Measurements from ENCODE around the gene CYRIA.

Gene CYRIA

GRCh38 chr2:16635791-16636699 lies 29.6 kb downstream of the CYRIA start:
- no peak overlapping the region for H3K4me3 ChIP-seq (ENCODE audit: low read depth in 1 of 2, low read length in 1 of 2)
- H3K36me3 ChIP-seq, result peaks cover 37% of the 10 kb centered on the region
- H3K27ac ChIP-seq, result peak overlapping the region; percentile 11
- H3K9me3 ChIP-seq, result no peaks in the 10 kb centered on the region
- H3K4me1 ChIP-seq (ENCODE audit: control insufficient read depth in 1 of 2, insufficient read depth in 1 of 2, low read depth in 1 of 2, low read length in 1 of 2), result peaks cover 10 to 16% of the 10 kb centered on the region in 2 experiments
- peaks cover 17% of the 10 kb centered on the region for H3K27me3 ChIP-seq
- no peak for TF ChIP-seq CTCF (IDR thresholded peaks at IDR 0.05)

GRCh38 chr2:16633621-16634430 lies 31.8 kb downstream of the CYRIA start:
- Histone ChIP-seq H3K9me3 (no peaks in the 10 kb centered on the region), H3K4me3 (ENCODE audit: low read depth in 1 of 2, low read length in 1 of 2) (no peak overlapping the region), H3K27ac (no peak overlapping the region), H3K36me3 (peaks cover 24% of the 10 kb centered on the region), H3K27me3 (peaks cover 17% of the 10 kb centered on the region), H3K4me1 (ENCODE audit: control insufficient read depth in 1 of 2, insufficient read depth in 1 of 2, low read depth in 1 of 2, low read length in 1 of 2) (peaks cover 30 to 38% of the 10 kb centered on the region in 2 experiments)
- TF ChIP-seq CTCF (IDR thresholded peaks at IDR 0.05), result no peak

- TF ChIP-seq CTCF (IDR thresholded peaks at IDR 0.05), result no peak
- H3K27ac ChIP-seq, result no peak overlapping the region
- H3K36me3 ChIP-seq, result peaks cover 14% of the 10 kb centered on the region
- peaks cover 37 to 50% of the 10 kb centered on the region in 2 experiments for H3K4me1 ChIP-seq (ENCODE audit: control insufficient read depth in 1 of 2, insufficient read depth in 1 of 2, low read depth in 1 of 2, low read length in 1 of 2)
- H3K9me3 ChIP-seq, result no peaks in the 10 kb centered on the region
- H3K27me3 ChIP-seq, result peaks cover 17% of the 10 kb centered on the region
- H3K4me3 ChIP-seq (ENCODE audit: low read depth in 1 of 2, low read length in 1 of 2), result no peak overlapping the region
These were observed 33.0 kb downstream of the CYRIA start for GRCh38 chr2:16632598-16632997.

GRCh38 chr2:16630463-16630862 lies 35.2 kb downstream of the CYRIA start:
- Histone ChIP-seq H3K4me1 (ENCODE audit: control insufficient read depth in 1 of 2, insufficient read depth in 1 of 2, low read depth in 1 of 2, low read length in 1 of 2) (peaks cover 59 to 64% of the 10 kb centered on the region in 2 experiments), H3K36me3 (peaks cover 13% of the 10 kb centered on the region), H3K27ac (peak overlapping the region; percentile 99), H3K27me3 (peaks cover 8% of the 10 kb centered on the region), H3K4me3 (ENCODE audit: low read depth in 1 of 2, low read length in 1 of 2) (peak overlapping the region; percentile 4 to 26), H3K9me3 (no peaks in the 10 kb centered on the region)
- TF ChIP-seq CTCF (IDR thresholded peaks at IDR 0.05), result peak; percentile 86

- no peaks in the 10 kb centered on the region for H3K9me3 ChIP-seq
- H3K4me1 ChIP-seq (ENCODE audit: control insufficient read depth in 1 of 2, insufficient read depth in 1 of 2, low read depth in 1 of 2, low read length in 1 of 2), result peaks cover 66 to 71% of the 10 kb centered on the region in 2 experiments
- H3K36me3 ChIP-seq, result peaks cover 8% of the 10 kb centered on the region
- peaks cover under 1% of the 10 kb centered on the region for H3K27me3 ChIP-seq
- H3K27ac ChIP-seq, result peak overlapping the region; percentile 99
- peak overlapping the region in 1 of 2 experiments; percentile 26 for H3K4me3 ChIP-seq (ENCODE audit: low read depth in 1 of 2, low read length in 1 of 2)
- TF ChIP-seq CTCF (IDR thresholded peaks at IDR 0.05), result no peak
These were observed 35.9 kb downstream of the CYRIA start for GRCh38 chr2:16629770-16630169.

Measured in neutrophil (primary cell).